Testis (tissue), 3 donors: ENCODE measurements around the gene CPO. TPM values are rescaled to one million over a fixed set of nuclear protein-coding genes. Genes with fewer than 3 reads are reported as not detected.

ENCODE experiments used
- DNase-seq: peaks from one replicate; pipeline ENCODE4 v3.0.0-alpha.2; 2019
- H3K27ac ChIP-seq, 2 donors: fragments of 200-600 bp; sonication (generic); one replicate each; pipeline ENCODE4 v1.5.1; 2019
- H3K27me3 ChIP-seq: fragments of 200-600 bp; sonication (generic); one replicate; pipeline ENCODE4 v1.5.1; 2019
- H3K36me3 ChIP-seq: fragments of 200-600 bp; sonication (generic); one replicate; pipeline ENCODE4 v1.5.1; 2017; ENCODE audit warnings: low read depth; ENCODE audit errors: missing control alignments
- H3K4me1 ChIP-seq: fragments of 200-600 bp; sonication (generic); one replicate; pipeline ENCODE4 v1.5.1; 2019
- H3K4me3 ChIP-seq, 2 donors: fragments of 200-600 bp; sonication (generic); one replicate each; pipeline ENCODE4 v1.5.1; 2017 to 2019
- H3K9me3 ChIP-seq: fragments of 200-600 bp; sonication (generic); one replicate; pipeline ENCODE4 v1.5.1; 2017
- POLR2A ChIP-seq: fragments of 450-650 bp; IDR thresholded peaks from one replicate; pipeline ENCODE4 v1.6.1; 2017; ENCODE audit warnings: antibody characterized with exemption, mild to moderate bottlenecking, moderate library complexity
- WGBS, 2 donors: methylation state at CpG; one replicate each; pipeline ENCODE4 v1.1.5; 2018; 5-methylcytosine and 5-hydroxymethylcytosine counted together
- intact Hi-C: fragments of 100-400 bp; cut with DNase I; formaldehyde crosslinking; loops from one replicate; pipeline ENCODE4 v1.15.1; 2023; ENCODE audit warnings: low total_unique reads
- polyA plus RNA-seq: library from polyadenylated mRNA; stranded (reverse); fragments of 350-450 nt; fragmentation: Illumina TruSeq; extraction: RNeasy Lipid Tissue Mini Kit (QIAGEN cat#74804); gene quantifications from one replicate; pipeline ENCODE4 v1.2.3, GENCODE V29; 2014; ENCODE audit warnings: low read depth, low replicate concordance; ENCODE audit not compliant: insufficient read depth
- total RNA-seq, 2 donors: library from RNA; depleted of rRNA; stranded (reverse); fragments of >200 nt; gene quantifications; one replicate each; pipeline ENCODE4 v1.2.3, GENCODE V29; 2016
- TF ChIP-seq, protein P1 (sequence below), 3 experiments: fragments of 450-650 bp in 2 of 3; fragments of 200-600 bp in 1 of 3; sonication (generic) in 1 of 3; IDR thresholded peaks; one replicate each; pipeline ENCODE4 v1.5.1; 2016 to 2019; ENCODE audit warnings: antibody characterized with exemption in 3 of 3, mild to moderate bottlenecking in 2 of 3, moderate library complexity in 1 of 3

Gene CPO
- total and polyA plus RNA-seq, 3 donors from 2014 or later, result 0.43 to 0.90 (median 0.71) TPM

DNA sequence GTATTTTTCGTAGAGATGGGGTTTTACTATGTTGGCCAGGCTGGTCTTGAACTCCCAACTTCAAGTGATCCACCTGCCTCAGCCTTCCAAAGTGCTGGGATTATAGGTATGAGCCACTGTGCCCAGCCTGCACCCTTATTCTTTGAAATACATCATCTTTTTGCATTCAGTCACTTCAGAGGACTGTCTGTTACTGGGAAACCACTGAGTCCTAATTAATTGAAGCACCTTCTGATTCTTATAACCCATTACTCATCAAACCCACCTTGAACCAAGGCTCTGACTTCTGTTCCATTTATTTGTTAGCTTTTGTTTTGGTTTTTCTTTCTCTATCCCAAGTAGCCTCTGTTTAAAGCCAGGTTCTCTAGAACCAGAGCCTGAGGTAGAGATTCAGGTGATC is 49.6 kb downstream of the CPO start:
- intact Hi-C loops, result no loop called here
- Histone ChIP-seq H3K27ac (no peak overlapping the region), H3K4me3 (no peak overlapping the region), H3K4me1 (peaks cover 8% of the 10 kb centered on the region), H3K36me3 (no peaks in the 10 kb centered on the region), H3K9me3 (no peaks in the 10 kb centered on the region), H3K27me3 (no peaks in the 10 kb centered on the region)
- no peak for DNase-seq
- 93 to 95% methylated on average over 1 of the region's 1 CpG for WGBS, 2 donors
- no peak for TF ChIP-seq POLR2A

- TF ChIP-seq, protein P1, sequence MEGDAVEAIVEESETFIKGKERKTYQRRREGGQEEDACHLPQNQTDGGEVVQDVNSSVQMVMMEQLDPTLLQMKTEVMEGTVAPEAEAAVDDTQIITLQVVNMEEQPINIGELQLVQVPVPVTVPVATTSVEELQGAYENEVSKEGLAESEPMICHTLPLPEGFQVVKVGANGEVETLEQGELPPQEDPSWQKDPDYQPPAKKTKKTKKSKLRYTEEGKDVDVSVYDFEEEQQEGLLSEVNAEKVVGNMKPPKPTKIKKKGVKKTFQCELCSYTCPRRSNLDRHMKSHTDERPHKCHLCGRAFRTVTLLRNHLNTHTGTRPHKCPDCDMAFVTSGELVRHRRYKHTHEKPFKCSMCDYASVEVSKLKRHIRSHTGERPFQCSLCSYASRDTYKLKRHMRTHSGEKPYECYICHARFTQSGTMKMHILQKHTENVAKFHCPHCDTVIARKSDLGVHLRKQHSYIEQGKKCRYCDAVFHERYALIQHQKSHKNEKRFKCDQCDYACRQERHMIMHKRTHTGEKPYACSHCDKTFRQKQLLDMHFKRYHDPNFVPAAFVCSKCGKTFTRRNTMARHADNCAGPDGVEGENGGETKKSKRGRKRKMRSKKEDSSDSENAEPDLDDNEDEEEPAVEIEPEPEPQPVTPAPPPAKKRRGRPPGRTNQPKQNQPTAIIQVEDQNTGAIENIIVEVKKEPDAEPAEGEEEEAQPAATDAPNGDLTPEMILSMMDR (IDR thresholded peaks at IDR 0.05), result peak; percentile 10 to 60 (median 15)
- no peak for TF ChIP-seq POLR2A
- Histone ChIP-seq H3K9me3 (no peaks in the 10 kb centered on the region), H3K4me1 (peaks cover 8% of the 10 kb centered on the region), H3K27ac (no peak overlapping the region), H3K36me3 (no peaks in the 10 kb centered on the region), H3K4me3 (no peak overlapping the region), H3K27me3 (no peaks in the 10 kb centered on the region)
- peak; percentile 28 for DNase-seq
- WGBS, 2 donors, result 43 to 56% methylated on average over 6 of the region's 6 CpGs
- intact Hi-C loops, result no loop called here
Measured at GRCh38 chr2:206989311-206989710, 50.0 kb downstream of the CPO start.

- H3K36me3 ChIP-seq, result no peaks in the 10 kb centered on the region
- no peak for TF ChIP-seq POLR2A
- TF ChIP-seq, protein P1 (IDR thresholded peaks at IDR 0.05), result no peak
- no peaks in the 10 kb centered on the region for H3K27me3 ChIP-seq
- H3K9me3 ChIP-seq, result no peaks in the 10 kb centered on the region
- no peak for DNase-seq
- WGBS, 2 donors, result 43 to 55% methylated on average over 4 of the region's 4 CpGs
- no peak overlapping the region for H3K27ac ChIP-seq
- intact Hi-C loops, result no loop called here
- no peak overlapping the region for H3K4me3 ChIP-seq
- peaks cover 8% of the 10 kb centered on the region for H3K4me1 ChIP-seq
Measured at GRCh38 chr2:206990360-206990759, 51.0 kb downstream of the CPO start.

- Histone ChIP-seq H3K9me3 (no peaks in the 10 kb centered on the region), H3K27ac (no peak overlapping the region), H3K36me3 (no peaks in the 10 kb centered on the region), H3K4me1 (peaks cover 8% of the 10 kb centered on the region), H3K27me3 (no peaks in the 10 kb centered on the region), H3K4me3 (no peak overlapping the region)
- intact Hi-C loops, result no loop called here
- DNase-seq, result no peak
- 89 to 91% methylated on average over 2 of the region's 2 CpGs for WGBS, 2 donors
- TF ChIP-seq POLR2A, result no peak
- TF ChIP-seq, protein P1 (IDR thresholded peaks at IDR 0.05), result no peak
Measured at GRCh38 chr2:206991070-206991469, 51.8 kb downstream of the CPO start.

- no peak for DNase-seq
- no peaks in the 10 kb centered on the region for H3K27me3 ChIP-seq
- TF ChIP-seq, protein P1 (IDR thresholded peaks at IDR 0.05), result no peak
- TF ChIP-seq POLR2A, result no peak
- no peaks in the 10 kb centered on the region for H3K9me3 ChIP-seq
- no peak overlapping the region for H3K4me3 ChIP-seq
- intact Hi-C loops, result no loop called here
- peaks cover 8% of the 10 kb centered on the region for H3K4me1 ChIP-seq
- no peaks in the 10 kb centered on the region for H3K36me3 ChIP-seq
- H3K27ac ChIP-seq, result no peak overlapping the region
- 84 to 94% methylated on average over 2 of the region's 2 CpGs for WGBS, 2 donors
Measured at GRCh38 chr2:206993396-206993911, 54.1 kb downstream of the CPO start.
